GM19324 (cell line): ENCODE data around the gene PRKG1.
"Not testable (repeated sequence)": the region's sequence is repeated elsewhere in the genome, so short reads cannot be mapped to it uniquely, and the experiment has no call there.

ENCODE experiments used
- ATAC-seq: cut with Tn5 transposase; IDR thresholded peaks from one replicate; pipeline ENCODE4 v1.9.1; 2021; ENCODE audit warnings: mild to moderate bottlenecking, moderate library complexity; ENCODE audit not compliant: unreplicated experiment, low FRiP score

Gene PRKG1

GRCh38 chr10:52111101-52111891, 1037.0 kb downstream of the PRKG1 start:
- no peak for ATAC-seq

DNA sequence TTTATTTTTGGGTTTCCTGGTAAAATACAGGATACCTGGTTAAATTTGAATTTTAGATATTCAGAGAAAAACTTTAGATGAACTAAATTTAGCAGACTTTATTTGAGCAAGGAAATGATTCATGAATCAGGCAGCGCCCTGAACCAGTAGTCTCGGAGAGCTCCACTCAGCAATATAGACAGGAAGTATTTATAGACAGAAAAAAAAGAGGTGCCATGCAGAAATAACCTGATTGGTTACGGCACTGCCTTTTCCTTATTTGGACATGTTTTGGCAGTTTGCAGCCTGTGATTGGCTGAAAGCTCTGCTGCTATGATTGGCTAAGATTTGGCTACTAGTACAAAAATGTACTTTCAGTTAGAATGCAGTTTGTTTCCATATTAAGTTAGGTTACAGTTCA, 1041.5 kb downstream of the PRKG1 start:
- no peak for ATAC-seq

- no peak for ATAC-seq
Measured at GRCh38 chr10:52119507-52119906, 1045.2 kb downstream of the PRKG1 start.

DNA sequence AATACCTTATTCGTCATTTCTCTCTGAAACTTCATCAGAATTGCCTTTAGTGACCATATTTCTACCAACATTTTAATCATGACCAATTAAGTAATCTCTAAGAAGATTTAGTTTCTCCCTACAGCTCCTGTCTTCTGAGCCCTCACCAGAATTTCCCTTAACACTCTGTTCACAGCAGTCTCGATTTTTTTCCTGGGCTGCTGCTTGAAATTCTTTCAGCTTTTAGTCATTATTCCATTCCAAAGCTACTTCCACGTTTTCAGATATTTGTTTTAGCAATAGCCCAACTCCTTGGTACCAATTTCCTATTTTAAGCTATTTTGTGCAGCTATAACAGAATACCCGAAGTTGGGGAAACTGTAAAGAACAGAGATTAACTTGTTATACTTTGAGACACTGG, 1047.4 kb downstream of the PRKG1 start:
- no peak for ATAC-seq

DNA sequence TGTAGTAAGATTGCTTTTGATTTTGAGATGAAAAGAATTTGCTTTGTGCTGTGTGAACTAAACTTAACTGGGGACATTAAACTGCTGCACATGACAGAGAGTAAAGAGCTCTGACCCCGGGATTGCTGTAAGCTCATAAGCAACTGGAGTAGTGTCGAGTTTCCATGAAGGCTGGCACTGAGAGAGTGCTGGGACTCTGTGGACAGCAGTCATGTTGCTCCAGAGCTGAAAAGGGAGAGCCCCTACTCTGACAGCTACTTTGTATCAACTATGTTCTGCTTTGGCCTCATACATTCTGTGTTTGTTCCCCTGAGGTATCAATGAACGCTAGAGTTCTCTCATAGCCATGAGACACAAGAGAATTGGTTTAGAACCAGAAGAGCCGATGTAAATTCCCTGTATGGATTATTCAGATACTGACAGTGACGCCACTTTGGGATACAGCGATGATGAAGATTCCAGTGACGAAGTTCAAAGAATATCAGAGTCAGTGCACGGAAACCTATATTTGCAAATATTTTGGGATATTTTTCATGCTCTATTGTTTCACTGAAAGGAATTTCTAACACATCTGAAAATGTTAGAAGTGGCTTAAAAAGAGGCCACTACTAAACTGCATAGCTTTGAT, 1053.9 kb downstream of the PRKG1 start:
- no peak for ATAC-seq

DNA sequence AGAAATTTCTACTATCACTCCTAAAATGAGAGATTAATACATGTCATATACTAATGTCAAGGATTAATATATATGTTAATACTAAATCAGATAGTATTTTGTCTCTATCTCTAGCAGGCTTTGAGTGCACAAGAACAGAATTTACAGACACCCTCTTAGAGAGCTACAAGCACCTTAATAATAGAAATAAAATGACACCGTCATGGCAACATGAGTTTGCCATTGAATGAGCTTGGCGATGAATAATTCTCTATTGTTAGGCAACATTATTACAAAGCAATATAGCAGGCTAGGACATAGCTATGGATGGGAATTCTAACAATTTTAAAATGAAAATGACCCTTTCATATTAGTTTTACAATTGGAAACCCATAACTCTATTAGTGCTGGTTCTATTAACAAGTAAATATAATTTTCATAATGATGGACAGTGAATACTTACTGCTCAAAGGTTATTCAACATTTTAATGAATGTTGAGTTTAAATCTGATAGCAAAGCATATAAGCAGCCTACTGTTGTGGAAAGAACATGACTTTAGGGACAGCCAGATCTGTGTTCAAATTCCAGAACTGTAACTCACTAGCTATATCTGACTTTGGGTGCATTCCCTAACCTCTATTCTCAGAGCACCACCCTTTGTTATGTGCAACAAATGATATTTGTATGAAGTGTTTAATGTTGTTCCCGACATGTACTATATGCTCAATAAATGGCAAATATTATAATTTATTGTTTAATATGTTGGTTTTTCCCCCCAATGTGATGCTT, 1055.3 kb downstream of the PRKG1 start:
- ATAC-seq = no peak

- no peak for ATAC-seq
Measured at GRCh38 chr10:52135101-52135500, 1060.8 kb downstream of the PRKG1 start.

DNA sequence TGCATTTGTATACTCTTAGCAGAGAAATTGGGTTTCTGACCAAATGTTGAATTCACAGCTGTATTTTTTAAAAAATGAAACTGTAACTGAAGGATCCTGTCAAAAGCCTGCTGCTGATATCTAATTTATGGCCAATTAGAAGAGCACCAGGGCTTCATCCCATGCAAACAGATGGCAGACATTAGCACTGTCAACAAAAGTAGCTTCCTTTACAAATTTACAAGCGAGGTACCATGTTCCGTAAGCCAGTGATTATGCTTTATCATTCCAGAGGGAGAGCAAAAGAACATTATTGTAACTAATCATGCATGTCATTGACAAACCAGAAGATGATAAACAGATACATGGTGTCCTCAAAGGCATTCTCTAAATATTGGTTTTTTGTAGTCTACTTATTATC, 1062.6 kb downstream of the PRKG1 start:
- ATAC-seq = no peak

GRCh38 chr10:52143338-52143737, 1069.1 kb downstream of the PRKG1 start:
- ATAC-seq = no peak

- ATAC-seq = no peak
Measured at GRCh38 chr10:52145636-52146035, 1071.3 kb downstream of the PRKG1 start.

DNA sequence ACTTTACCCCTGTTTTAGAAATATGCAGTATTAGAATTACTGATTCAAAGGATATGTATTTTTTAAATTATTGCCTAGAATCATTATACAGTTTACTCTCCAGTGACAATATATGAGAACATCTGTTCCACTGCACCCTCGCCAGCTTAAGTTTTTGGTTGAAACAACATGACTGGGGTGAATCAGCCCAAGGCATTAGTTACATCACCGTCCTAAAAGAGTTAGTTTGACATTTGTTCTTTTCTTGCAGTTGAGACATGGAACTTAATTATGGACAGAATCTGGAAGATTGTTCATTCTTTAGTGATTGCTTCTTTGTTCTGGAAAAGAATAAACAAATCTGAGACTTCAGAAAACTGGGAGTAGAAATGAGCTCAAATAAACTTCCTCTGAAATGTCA, 1072.5 kb downstream of the PRKG1 start:
- ATAC-seq = no peak

DNA sequence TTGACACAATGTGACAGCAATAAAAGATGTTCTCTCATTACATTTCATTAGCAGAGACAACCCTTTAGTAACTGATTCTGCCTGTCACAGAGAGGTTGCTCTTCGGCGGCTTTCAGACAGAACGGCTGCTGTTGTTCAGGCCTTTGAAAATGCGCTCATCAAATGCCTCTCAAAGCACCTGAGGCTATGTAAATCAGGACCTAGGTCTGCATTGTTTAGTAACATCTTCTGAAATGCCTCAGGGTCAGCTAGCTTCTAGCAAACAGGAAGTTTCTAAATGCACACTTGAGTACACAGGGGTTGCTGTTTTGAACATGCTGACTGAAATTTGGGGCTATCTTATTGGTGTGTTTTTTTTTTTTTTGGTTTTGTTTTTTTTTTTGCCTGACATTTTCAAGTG, 1096.5 kb downstream of the PRKG1 start:
- no peak for ATAC-seq

GRCh38 chr10:52172581-52172980, 1098.3 kb downstream of the PRKG1 start:
- no peak for ATAC-seq

DNA sequence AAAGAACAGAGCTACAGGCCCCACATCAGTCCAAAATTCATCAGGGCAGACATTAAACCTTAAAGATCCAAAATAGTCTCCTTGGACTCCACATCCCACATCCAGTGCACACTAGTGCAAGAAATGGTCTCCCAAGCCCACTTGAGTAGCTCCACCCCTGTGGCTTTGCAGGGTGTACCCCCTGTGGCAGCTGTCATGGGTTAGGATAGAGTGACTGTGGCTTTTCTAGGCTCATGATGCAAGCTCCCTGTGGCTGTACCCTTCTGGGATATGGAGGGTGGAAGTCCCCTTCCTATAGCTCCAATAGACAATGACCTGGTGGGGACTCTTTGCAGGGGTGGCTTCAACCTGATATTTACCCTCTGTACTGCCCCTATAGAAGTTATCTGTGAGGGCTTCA, 1111.0 kb downstream of the PRKG1 start:
- no peak for ATAC-seq

- no peak for ATAC-seq
Measured at GRCh38 chr10:52187521-52188258, 1113.4 kb downstream of the PRKG1 start.

DNA sequence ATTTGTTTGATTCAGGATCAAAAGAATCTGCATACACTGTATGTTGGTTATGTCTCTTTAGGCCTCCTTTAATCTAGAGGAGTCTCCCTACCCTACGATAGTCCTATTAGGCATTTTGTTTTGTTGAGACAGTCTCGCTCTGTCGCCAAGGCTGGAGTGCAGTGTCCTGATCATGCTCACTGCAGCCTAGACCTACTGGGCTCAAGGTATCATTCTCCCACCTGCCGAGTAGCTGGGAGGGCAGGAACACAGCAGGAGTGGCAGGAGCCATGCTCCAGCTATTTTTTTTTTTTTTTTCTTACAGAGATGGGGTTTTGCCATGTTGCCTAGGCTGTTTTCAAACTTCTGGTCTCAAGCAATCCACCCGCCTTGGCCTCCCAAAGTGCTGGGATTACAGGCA, 1116.8 kb downstream of the PRKG1 start:
- no peak for ATAC-seq

DNA sequence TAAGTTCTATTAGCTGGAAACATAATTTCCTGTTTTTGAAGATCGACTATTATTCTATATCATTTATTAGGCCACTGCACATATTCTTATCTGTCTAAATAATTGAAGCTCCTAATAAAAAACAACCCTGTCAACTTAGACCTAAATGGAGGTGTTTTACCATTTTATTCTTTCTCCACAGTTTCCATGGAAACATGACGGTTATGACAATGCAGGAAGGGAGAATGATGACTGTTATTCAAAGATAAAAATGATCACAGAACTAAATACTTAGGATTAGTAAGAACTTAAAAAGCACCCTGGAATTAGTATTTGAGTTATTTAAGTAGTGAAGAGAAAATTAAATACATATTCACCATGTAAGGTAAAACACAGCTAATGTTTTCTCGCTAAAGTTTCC, 1119.9 kb downstream of the PRKG1 start:
- no peak for ATAC-seq

GRCh38 chr10:52194716-52195115, 1120.4 kb downstream of the PRKG1 start:
- ATAC-seq = no peak

- ATAC-seq = no peak
Measured at GRCh38 chr10:52197098-52197497, 1122.8 kb downstream of the PRKG1 start.

- ATAC-seq = no peak
Measured at GRCh38 chr10:52198540-52198939, 1124.3 kb downstream of the PRKG1 start.

GRCh38 chr10:52204906-52205305, 1130.6 kb downstream of the PRKG1 start:
- not testable (repeated sequence) for ATAC-seq
